ENCODE results near the gene CYTIP. TPM values are rescaled to one million over a fixed set of nuclear protein-coding genes. Genes with fewer than 3 reads are reported as not detected.

CYTIP gene
- total and polyA plus RNA-seq, 2 of the 4 experiments (the other 2 are of a cell fraction) = not detected

DNA sequence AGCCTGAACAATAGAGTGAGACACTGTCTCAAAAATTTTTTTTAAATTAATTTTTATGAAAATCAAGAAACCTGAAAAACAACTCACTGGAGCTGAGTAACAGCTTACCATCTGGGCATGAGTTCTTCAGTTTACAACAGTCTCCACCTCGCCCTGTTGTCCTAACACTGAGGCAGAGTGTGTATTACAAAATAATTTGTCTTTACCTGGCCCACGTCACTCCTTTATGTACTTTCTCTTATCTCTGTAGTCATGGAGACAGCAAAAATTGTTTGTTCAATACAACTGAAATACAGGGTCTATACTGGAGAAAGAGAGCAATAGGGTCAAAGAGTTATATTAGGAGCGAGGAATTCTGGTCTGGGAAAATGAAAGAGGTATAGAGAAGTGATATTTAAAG lies 48.1 kb downstream of the CYTIP start:
- no peaks in the 10 kb centered on the region for H3K9me1 ChIP-seq (ENCODE audit: insufficient read depth, low read length)
- no peak overlapping the region for H3K4ac ChIP-seq (ENCODE audit: low read depth, low read length)
- no peaks in the 10 kb centered on the region for H3K4me1 ChIP-seq (ENCODE audit: control insufficient read depth, insufficient read depth, low read length)
- no peak overlapping the region for H4K5ac ChIP-seq (ENCODE audit: low read depth, low read length)
- no peak overlapping the region for H3K4me2 ChIP-seq (ENCODE audit: low read depth, low read length)
- H2BK5ac ChIP-seq (ENCODE audit: low read depth, low read length, poor library complexity, severe bottlenecking) = no peak overlapping the region
- intact Hi-C loops (cut with micrococcal nuclease) = no loop called here
- no peaks in the 10 kb centered on the region for H3K9me3 ChIP-seq (ENCODE audit: control insufficient read depth, insufficient read depth, low read length)
- no peak overlapping the region for H3K4me3 ChIP-seq (ENCODE audit: insufficient read depth, low read depth, low read length)
- no peak overlapping the region for H4K91ac ChIP-seq (ENCODE audit: insufficient read depth, low read depth, low read length)
- H3K56ac ChIP-seq (ENCODE audit: extremely low read depth, insufficient read depth, low read length) = no peak overlapping the region
- H2BK20ac ChIP-seq (ENCODE audit: low read depth, low read length) = no peak overlapping the region
- TF ChIP-seq RCOR1 (IDR thresholded peaks at IDR 0.05; ENCODE audit: insufficient replicate concordance, low read length) (no peak), MAFK (IDR thresholded peaks at IDR 0.05; ENCODE audit: low read depth, low read length) (no peak), RFX5 (IDR thresholded peaks at IDR 0.05; ENCODE audit: low read depth, low read length) (no peak)
- H3K23ac ChIP-seq (ENCODE audit: low read depth, low read length) = no peak overlapping the region
- POLR2A ChIA-PET (ENCODE audit: unreplicated experiment) = no interaction called here
- 13% methylated on average over 1 of the region's 3 CpGs; no CpG with 5 or more reads in 1 of the 2 experiments for WGBS, 2 experiments (ENCODE audit: extremely low coverage in 2 of 2, insufficient read length in 1 of 2)
- H3K9ac ChIP-seq (ENCODE audit: low read depth, low read length) = no peak overlapping the region
- in situ Hi-C loops (cut with MboI; ENCODE audit: low sequenced_read_pairs) = no loop called here
- H3K27ac ChIP-seq (ENCODE audit: insufficient read depth, low read length) = no peak overlapping the region
- no peaks in the 10 kb centered on the region for H3K36me3 ChIP-seq (ENCODE audit: control insufficient read depth, insufficient read depth, low read length)
- H4K20me1 ChIP-seq (ENCODE audit: insufficient read depth, low read length) = no peaks in the 10 kb centered on the region
- CTCF ChIA-PET = no interaction called here
- no peaks in the 10 kb centered on the region for H3K27me3 ChIP-seq (ENCODE audit: control insufficient read depth, insufficient read depth, low read length)
- no peak overlapping the region for H2BK15ac ChIP-seq (ENCODE audit: low read depth, low read length)
- DNase-seq = no peak
- no peaks in the 10 kb centered on the region for H3K79me1 ChIP-seq (ENCODE audit: low read depth in 1 of 2, low read length in 2 of 2)
- ATAC-seq (ENCODE audit: low read depth) = no peak
- no peak overlapping the region for H3K14ac ChIP-seq (replicated peaks; ENCODE audit: low read depth, low read length)
- no peak overlapping the region for H4K8ac ChIP-seq (ENCODE audit: low read depth in 2 of 2, low read length in 2 of 2)
- BruUV-seq (replicated peaks) = no TSS peak
- no peak overlapping the region for H2AK9ac ChIP-seq (replicated peaks; ENCODE audit: low read depth, low read length, poor library complexity)
- no peak overlapping the region for H2BK120ac ChIP-seq (ENCODE audit: low read depth, low read length)
- H2AFZ ChIP-seq (replicated peaks; ENCODE audit: low read length, poor library complexity) = no peak overlapping the region
- no peak overlapping the region for H3K18ac ChIP-seq (ENCODE audit: low read depth, low read length)
- dilution Hi-C loops (cut with HindIII; ENCODE audit: low sequenced_read_pairs, unreplicated experiment) = no loop called here
- no peak overlapping the region for H2AK5ac ChIP-seq (ENCODE audit: low read depth, low read length)
